SIG-M5 treated with dmso at 0.1 percent for 504 hours (cell line): ENCODE data around the gene AP2A1.
"Not testable (repeated sequence)": the region's sequence is repeated elsewhere in the genome, so short reads cannot be mapped to it uniquely, and the experiment has no call there.

ENCODE experiments used
- DNase-seq: peaks from one replicate; lab custom pipeline; 2025; ENCODE audit not compliant: unreplicated experiment; lab: John Stamatoyannopoulos, UW

AP2A1 gene

DNA sequence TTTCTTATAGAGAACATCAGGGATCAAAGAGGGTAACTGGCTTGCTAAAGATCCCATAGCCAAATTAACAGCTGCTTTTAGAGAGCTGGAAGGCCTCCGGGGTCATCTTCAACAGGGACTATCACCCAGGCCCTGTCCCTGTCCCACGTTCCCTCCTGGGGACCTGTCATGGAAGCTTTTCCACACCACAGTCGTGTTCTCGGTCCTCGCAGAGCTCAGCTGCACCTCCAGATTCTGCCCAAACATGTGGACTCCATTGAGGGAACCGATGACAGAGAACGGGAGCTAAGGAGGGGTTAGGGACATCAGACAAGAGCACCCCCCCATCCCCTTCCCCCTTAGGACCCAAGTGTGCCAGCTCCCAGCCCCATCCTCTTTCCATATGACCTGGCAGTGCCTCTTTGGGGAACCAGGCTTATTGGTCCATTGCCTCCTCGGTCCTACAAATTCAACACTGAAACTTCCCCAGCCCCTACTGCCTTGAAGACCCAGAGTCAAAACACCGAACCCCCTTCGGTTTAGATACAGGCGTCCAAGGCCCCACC is 45.7 kb downstream of the AP2A1 start:
- DNase-seq: no peak

DNA sequence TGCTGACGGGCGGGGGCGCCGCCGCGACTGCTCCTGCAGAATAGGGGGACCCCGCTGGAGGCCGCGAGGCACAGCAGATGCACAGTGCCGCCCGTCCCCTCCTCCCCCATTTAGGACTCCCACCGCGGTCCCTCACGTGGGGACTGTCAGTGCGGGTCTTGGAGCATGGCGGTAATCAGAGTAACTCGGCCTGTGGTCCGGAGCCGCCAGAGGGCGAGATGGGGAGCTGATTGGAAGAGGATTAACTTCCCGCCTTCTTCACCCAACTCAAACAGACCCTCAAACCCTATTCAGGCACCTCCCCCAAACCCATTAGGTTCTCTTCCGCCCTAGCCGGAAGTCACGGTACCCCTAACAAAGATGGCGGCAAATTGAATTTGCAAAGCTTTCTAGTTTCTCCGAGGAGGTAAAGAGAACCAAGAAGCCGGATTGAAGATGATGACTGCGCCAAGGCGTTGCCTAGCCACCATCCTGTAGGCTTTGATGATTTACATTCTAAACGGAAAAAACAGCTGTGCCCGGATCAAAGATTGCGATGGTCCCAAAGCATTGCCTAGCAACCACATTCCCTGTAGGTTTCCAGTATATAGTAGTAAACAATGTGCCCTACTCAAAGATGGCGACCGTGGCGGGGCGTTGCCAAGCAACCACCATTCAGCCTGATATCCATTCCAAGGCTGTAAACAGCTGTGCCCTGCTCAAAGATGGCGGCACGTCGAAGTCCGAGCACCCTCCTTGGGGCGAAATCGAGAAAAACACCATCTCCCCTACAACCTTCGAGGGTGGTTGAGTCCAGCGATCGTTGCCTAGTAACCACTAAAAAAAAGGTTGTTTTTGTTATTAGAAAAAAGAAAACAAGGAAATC is 46.4 kb downstream of the AP2A1 start, which contains the start of gene FUZ:
Gene FUZ, minus strand, starts transcription at position 296 of the 865 bp plus-strand sequence. Its CDS starts 186 bp downstream, at position 110.
- DNase-seq: peak; percentile 97

DNA sequence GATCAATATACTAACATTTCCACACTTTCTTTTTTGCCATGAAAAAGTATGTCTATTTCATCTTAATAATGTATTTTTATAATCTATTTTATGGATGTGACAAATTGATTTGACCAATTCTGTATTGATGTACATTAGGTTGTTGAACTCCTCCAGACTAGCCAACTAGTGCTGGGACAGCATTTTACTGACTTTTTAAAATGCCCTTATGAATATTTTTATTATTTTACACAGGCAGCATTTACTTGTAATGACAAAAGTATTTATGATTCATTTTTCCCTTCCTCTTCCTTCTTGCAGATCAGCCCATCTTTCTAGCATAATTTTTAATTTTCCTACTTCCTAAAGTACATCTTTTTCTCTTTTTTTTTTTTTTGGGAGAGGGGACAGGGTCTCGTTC is 47.2 kb downstream of the AP2A1 start:
- DNase-seq: no peak

DNA sequence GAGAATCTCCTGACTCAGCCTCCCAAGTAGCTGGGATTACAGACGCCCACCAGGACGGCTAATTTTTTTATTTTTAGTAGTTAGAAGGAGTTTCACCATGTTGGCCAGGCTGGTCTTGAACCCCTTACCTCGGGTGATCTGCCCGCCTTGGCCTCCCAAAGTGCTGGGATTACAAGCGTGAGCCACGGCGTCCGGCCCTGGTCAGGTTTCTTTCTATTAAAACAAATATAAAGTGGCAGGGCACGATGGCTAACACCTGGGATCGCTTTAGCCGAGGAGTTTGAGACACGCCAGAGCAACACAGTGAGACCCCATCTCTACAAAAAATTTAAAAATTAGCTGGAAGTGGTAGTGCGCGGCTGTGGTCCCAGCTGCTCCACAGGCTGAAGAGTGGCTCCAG is 49.8 kb downstream of the AP2A1 start:
- no peak for DNase-seq

DNA sequence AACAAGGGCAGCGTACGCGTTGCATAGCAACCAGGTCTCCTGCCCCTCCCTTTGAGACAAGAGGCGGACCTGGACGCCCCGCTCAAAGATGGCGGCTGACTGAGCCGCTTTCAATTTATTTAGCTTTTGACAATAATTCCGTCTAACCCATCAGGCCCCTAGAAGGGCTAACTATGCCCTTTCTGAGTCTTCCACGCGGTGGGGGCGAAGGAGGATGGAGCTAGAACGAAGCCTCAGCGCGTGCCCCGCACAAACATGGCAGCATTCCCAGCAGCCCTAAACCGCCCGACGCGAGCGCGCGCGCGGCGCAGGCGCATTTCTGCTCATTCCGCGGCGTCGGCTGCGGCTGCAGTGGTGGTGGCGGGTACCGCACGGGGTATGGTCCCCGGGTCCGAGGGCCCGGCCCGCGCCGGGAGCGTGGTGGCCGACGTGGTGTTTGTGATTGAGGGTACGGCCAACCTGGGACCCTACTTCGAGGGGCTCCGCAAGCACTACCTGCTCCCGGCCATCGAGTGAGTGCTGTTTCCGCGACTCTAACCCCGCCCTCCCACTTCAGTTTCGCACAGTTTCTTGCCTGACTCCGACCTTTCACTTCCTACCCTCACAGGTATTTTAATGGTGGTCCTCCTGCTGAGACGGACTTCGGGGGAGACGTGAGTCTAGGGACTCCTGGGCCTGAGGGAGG is 51.3 kb downstream of the AP2A1 start, which contains the start of gene MED25:
Gene MED25, plus strand, starts transcription at position 326 of the 685 bp plus-strand sequence. Its CDS starts 53 bp downstream, at position 379.
- peak; percentile 64 for DNase-seq

DNA sequence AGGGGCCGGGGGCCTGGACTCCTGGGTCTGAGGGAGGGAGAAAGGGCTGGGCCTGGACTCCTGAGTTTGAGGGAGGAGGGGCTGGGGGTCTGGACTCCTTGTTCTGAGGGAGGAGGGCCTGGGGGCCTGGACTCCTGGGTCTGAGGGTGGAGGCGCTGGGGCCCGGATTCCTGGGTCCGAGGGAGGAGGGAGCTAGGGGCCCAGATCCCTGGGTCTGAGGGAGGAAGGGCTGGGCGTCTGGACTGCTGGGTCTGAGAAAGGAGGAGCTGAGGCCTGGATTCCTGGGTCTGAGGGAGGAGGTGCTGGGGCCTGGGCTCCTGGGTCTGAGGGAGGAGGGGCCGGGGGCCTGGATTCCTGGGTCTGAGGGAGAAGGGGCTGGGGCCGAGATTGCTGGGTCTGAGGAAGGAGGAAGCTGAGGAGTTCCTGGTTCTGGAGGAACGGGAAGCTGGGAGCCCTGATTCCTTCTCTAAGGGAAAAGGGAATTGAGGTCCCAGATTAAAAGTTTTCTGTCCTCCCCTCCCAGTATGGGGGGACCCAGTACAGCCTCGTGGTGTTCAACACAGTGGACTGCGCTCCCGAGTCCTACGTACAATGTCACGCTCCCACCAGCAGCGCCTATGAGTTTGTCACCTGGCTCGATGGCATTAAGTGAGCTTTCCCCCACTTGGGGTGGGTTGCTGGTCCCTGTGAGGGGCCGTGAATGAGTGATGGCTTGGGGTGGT is 52.0 kb downstream of the AP2A1 start:
- DNase-seq: peak; percentile 3

DNA sequence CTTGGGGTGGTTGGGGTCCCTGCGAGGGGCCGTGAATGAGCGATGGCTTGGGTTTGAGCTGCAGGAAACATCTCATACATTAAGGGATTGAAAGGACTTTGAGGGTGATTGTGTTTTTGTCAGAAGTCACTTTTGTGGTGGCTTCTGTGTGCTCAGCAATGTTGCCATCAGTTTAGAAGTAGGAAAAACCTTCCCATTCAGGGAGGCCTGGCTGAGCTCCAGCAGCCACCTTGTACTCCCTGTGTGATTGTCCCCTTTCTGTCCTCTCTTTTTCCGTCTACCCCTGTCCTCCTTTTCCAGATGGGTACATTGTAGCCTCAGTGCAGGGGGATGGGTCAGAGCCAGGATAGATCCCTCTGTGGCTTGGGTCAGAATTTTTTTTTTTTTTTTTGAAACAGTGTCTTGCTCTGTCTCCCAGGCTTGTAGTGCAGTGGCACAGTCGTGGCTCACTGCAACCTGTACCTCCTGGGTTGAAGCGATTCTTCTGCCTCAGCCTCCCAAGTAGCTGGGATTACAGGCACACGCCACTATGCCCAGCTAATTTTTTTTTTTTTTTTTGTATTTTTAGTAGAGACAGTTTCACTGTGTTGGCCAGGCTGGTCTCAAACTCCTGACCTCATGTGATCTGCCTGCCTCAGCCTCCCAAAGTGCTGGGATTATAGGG is 52.8 kb downstream of the AP2A1 start:
- not testable (repeated sequence) for DNase-seq

DNA sequence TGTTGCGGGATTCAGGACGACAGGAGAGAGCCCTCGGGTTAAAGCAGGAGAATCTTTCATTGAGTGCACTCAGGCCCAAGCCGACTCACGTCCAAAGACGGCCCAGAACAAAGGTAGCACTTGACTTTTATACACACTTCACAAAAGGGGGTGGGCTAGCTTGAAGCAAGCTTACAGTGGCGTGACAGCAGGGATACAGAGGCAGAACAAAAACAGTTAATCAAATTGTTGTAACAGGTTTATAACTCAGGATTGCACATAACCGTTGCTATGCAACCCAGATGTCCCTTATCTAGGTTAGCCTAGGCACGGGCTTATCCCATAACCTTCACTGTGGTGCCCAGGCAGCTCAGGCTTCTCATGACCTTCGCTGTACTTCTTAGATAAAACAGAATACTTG is 53.3 kb downstream of the AP2A1 start:
- no peak for DNase-seq

DNA sequence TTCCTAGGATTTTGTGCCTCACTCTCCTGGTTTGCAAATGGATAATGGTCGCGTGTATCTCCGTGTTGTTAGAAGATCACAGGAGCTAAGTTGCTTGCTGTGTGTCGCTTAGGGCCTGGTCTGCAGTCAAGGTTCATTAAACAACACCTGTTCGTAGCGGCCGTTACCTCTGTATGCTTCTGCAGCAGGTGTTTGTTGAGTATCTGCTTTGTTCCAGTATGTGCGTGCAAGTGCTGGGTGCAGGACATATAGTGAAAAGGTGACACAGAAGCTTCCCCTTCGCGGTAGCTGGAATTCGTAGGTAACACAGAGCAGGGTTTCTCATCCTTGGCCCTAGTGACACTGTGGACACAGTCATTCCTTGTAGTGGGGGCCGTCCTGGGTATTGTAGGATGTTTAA is 56.7 kb downstream of the AP2A1 start:
- DNase-seq: no peak

DNA sequence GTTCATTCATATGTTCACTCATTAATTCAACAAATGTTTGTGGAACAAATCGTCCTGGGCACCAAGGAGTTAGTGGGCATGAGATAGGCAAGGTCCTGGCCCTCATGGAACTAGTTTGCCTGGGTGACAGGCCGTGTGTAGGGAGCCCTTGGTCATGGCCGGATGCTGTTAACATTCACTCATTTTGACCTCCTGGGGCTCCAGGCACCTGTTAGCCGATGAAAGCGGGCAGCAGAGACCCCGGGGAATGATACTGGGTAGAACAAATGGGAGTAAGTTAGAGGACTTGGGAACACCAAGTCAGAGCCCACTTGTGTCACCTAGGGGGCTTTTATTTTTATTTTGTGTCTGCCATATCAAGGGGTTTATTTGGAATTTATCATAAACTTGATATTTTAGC is 57.9 kb downstream of the AP2A1 start:
- DNase-seq: no peak

DNA sequence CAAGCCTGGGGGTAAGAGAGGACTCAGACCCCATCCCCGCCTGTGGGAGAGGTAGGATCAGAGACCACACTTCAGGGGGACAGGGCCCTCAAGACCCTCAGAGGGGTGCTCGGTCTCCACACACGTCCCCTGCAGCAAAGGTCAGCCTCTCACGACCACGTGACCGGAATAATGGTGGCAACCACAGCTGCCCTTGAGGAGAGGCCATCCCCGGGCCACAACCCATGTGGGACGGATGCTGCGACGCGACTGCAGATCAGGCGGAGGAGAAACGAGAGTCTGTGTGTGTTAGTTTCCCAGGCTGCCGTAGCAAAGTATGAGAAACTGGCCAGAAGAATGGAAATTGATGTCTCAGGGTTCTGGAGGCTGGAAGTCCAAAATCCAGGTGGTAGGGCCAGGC is 60.2 kb downstream of the AP2A1 start:
- DNase-seq: no peak

DNA sequence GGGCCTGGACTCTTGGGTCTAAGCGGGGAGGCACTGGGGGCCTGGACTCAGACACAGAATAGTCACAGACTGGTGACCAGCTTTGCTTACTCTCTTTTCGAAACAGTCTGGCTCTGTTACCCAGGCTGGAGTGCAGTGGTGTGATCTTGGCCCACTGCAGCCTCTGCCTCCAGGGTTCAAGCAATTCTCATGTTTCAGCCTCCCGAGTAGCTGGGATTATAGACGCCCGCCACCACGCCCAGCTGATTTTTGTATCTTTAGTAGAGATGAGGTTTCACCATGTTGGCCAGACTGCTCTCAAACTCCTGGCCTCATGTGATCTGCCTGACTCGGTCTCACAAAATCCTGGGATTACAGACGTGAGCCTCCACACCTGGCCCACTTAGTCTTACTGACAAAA is 62.4 kb downstream of the AP2A1 start:
- no peak for DNase-seq

DNA sequence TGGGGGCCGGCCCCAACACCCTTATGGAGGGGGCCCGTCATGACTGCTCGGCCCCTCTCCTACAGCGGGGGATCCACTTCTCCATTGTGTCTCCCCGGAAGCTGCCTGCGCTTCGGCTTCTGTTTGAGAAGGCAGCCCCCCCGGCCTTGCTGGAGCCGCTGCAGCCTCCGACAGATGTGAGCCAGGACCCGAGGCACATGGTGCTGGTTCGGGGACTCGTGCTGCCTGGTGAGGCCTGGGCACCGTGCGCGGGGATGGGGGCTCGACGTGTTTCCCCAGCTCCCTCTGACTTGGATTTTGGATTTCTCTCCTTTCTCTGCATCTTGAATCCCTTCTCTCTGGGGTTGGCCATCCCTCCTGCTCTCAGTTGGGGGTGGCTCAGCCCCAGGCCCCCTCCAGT is 62.9 kb downstream of the AP2A1 start:
- no peak for DNase-seq

DNA sequence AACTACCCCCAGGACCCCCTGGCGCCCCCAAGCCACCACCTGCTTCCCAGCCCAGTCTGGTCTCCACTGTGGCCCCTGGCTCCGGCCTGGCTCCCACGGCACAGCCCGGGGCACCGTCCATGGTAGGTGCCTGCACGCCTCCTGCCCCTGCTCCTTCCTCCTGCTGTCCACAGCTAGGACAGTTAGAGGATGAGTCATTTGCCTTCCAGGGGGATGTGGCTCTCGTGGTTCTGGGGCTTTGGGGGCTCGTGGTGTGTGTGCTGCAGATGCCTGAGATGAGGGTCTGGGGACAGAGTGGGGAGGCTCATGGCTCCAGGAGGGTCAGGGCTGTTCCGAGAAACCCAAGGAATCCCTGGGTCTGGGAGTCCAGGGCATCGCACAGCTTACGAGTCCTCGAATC is 64.0 kb downstream of the AP2A1 start:
- DNase-seq: no peak

DNA sequence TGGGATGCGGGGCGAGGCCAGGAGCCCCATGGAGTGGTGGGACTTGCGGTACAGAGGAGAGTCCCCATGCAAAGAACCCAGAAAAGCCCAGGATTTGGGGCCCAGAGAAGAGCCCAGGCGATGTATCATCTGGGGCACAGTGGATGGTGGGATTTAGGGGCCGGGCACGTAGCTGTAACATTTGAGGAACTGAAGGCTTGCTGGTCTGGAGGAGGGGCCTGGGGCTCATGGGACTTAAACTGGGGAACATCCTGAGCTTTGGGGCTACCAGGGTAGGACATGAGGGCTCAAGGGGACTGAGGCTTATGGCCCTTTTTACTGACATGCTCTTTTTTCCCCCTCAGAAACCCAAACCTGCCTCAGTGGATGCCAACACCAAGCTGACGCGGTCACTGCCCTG is 64.8 kb downstream of the AP2A1 start:
- DNase-seq: no peak

DNA sequence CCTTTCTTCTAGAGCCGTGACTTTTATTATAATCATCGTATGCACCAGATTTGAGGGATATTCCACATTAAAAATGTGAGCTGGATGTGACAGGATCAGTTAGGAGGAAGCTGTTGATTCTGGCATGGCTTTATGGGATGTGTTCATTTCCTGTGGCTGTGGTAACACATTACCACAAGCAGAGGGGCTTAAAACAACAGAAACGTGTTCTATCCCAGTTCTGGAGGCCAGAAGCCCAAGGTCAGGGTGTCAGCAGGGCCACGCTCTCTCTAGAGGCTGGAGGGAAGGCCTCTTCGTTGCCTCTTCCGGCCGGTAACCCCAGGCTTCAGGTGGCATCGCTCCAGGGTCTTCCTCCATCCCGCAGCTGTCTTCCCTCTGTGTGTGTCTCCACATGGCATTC is 65.8 kb downstream of the AP2A1 start:
- peak; percentile 69 for DNase-seq

DNA sequence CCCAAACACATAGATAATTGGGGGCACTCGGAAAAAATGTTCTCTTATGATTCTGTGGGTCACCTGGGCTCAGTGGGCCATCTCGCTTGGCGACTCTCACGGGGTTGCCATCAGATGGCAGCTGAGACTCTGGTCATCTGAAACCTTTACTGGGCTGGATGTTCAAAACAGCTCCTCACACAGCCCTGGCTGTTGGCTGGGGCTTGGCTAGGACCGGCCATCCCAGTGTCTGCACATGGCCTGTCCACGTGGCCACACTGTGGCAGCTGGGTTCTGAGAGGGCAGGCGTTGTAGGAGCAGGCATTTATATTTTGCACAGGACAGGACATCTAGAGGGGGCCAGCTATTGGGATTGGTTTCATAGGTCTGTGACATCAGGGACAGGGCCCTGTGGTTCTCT is 66.8 kb downstream of the AP2A1 start:
- DNase-seq: no peak

DNA sequence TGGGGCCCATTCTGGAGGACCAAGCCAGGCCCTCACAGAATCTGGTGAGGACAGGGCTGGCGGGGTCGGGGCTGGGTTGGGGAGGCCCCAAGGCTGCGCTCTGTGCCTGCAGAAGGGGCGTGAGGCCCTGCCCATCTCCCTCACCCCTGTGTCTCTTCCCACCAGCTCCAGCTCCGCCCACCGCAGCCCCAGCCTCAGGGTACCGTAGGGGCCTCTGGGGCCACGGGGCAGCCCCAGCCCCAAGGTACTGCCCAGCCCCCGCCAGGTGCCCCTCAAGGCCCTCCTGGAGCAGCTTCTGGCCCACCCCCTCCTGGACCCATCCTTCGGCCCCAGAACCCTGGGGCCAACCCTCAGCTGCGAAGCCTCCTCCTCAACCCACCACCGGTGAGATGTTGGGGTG is 68.8 kb downstream of the AP2A1 start:
- DNase-seq: no peak

DNA sequence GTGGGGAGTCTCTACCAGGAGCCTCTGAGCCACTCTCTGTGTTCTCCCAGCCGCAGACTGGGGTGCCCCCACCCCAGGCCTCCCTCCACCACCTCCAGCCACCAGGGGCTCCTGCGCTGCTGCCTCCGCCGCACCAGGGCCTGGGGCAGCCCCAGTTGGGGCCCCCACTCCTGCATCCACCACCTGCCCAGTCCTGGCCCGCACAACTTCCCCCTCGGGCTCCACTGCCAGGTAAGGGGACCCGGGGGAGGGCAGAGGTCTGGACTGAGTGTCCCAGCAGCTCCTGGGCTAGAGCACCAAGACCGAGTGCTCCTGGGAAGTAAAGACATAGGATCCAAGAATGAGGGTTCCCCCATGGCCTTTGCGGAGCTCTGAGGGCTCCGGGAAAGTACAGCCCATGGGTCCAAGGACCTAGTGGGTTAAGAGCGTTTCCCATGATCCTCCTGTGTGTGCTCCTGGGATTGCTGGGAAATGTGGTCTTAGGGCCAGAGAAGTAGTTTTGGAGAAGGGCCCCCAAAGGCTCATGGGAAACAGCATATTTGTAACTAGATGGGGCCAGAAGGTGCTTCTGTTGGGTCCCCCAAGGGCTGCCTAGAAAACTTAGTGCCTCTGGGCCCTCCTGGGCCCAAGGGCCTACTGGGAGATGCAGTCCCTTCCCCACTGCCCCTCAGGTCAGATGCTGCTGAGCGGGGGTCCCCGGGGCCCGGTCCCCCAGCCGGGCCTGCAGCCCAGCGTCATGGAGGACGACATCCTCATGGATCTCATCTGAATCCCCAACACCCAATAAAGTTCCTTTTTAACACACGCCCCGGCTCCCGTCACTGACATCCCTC is 69.6 kb downstream of the AP2A1 start:
- DNase-seq: no peak

DNA sequence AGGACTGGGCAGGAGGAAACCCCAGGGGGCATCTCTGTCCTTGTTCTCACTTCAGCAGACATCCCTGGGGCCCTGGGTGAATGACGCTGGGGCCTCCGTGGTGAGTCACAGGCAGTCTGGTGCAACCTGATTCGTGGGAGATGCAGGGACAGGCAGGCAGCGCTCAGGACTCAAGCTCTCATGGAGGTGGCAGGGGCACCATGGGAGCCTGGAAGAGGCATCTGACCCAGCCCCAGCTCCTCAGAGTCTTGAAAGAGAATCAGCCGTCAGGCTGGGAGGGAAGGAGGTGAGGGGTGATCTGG is 70.2 kb downstream of the AP2A1 start:
- DNase-seq: no peak
